GM12865 (cell line): ENCODE measurements around the gene FOXK1.

Source experiments
- DNase-seq: peaks from one replicate; pipeline ENCODE4 v3.0.0; 2010; ENCODE audit warnings: low read depth
- H3K4me3 ChIP-seq: 2 replicates; pipeline ENCODE4 v1.5.1; 2011; ENCODE audit warnings: mild to moderate bottlenecking, low read depth, low read length, control low read depth
- CTCF ChIP-seq: IDR thresholded peaks from 2 replicates; pipeline ENCODE4 v1.5.1; 2011; ENCODE audit warnings: low read length, control low read depth, low read depth, inconsistent platforms; ENCODE audit not compliant: insufficient read depth; ENCODE audit errors: missing control alignments

FOXK1 gene

GRCh38 chr7:4699841-4700240, 17.7 kb downstream of the FOXK1 start:
- TF ChIP-seq CTCF, result no peak
- H3K4me3 ChIP-seq, result no peak overlapping the region
- DNase-seq, result no peak

GRCh38 chr7:4700577-4701235, 18.6 kb downstream of the FOXK1 start:
- no peak for TF ChIP-seq CTCF
- no peak overlapping the region for H3K4me3 ChIP-seq
- DNase-seq, result no peak

GRCh38 chr7:4702961-4703512, 20.9 kb downstream of the FOXK1 start:
- H3K4me3 ChIP-seq, result no peak overlapping the region
- no peak for TF ChIP-seq CTCF
- no peak for DNase-seq

- H3K4me3 ChIP-seq, result no peak overlapping the region
- TF ChIP-seq CTCF, result no peak
- DNase-seq, result no peak
These were observed 21.4 kb downstream of the FOXK1 start for GRCh38 chr7:4703532-4703931.

- H3K4me3 ChIP-seq, result no peak overlapping the region
- TF ChIP-seq CTCF, result no peak
- no peak for DNase-seq
These were observed 24.5 kb downstream of the FOXK1 start for GRCh38 chr7:4706384-4707216.

GRCh38 chr7:4707217-4707741, 25.2 kb downstream of the FOXK1 start:
- no peak for TF ChIP-seq CTCF
- DNase-seq, result no peak
- no peak overlapping the region for H3K4me3 ChIP-seq
